ENCODE results near the gene ARHGEF10L.
"Not testable (repeated sequence)": the region's sequence is repeated elsewhere in the genome, so short reads cannot be mapped to it uniquely, and the experiment has no call there.

The ARHGEF10L gene, protein sequence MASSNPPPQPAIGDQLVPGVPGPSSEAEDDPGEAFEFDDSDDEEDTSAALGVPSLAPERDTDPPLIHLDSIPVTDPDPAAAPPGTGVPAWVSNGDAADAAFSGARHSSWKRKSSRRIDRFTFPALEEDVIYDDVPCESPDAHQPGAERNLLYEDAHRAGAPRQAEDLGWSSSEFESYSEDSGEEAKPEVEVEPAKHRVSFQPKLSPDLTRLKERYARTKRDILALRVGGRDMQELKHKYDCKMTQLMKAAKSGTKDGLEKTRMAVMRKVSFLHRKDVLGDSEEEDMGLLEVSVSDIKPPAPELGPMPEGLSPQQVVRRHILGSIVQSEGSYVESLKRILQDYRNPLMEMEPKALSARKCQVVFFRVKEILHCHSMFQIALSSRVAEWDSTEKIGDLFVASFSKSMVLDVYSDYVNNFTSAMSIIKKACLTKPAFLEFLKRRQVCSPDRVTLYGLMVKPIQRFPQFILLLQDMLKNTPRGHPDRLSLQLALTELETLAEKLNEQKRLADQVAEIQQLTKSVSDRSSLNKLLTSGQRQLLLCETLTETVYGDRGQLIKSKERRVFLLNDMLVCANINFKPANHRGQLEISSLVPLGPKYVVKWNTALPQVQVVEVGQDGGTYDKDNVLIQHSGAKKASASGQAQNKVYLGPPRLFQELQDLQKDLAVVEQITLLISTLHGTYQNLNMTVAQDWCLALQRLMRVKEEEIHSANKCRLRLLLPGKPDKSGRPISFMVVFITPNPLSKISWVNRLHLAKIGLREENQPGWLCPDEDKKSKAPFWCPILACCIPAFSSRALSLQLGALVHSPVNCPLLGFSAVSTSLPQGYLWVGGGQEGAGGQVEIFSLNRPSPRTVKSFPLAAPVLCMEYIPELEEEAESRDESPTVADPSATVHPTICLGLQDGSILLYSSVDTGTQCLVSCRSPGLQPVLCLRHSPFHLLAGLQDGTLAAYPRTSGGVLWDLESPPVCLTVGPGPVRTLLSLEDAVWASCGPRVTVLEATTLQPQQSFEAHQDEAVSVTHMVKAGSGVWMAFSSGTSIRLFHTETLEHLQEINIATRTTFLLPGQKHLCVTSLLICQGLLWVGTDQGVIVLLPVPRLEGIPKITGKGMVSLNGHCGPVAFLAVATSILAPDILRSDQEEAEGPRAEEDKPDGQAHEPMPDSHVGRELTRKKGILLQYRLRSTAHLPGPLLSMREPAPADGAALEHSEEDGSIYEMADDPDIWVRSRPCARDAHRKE (N-terminal part only)

DNA sequence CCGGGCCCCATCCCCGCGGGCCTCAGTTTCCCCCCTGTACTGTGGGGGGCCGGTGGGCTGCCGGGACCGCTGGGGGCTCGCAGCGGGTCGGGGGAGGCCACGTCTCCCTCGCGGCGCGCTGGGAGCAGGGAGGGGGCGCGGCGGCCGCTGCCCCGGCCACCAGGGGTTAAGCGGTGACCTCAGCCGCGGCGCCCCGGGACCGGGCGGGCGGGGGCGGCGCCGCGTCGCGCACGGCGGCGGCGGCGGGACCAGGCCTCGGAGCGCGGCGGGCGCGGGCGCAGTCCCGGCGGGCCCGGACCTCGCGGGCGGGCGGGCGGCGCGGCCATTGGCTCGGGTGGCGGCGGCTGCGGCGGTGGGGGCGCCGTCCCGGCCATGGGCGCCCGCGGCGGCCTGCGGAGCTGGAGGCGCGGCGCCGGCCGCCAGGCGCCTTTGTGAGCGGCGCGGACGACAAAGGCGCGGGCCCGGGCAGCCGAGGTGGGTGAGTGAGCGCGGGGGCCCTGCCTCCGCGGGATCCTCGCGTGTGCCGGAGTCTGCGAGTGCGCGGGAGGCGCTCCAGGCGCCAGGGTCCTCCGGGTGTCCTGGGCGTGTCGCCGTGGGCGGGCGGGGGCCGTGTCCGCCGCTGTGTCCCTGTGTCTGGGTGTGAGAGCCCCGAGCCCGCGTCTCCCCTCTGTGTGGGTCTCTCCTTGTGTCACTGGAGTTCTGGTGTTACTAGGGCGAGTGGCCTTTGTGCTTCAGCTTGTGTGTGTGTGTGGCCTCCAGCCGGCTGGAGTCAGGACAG is at the start of gene ARHGEF10L:
Gene ARHGEF10L, plus strand, starts transcription at position 222 of the 778 bp plus-strand sequence. CDS start 40,898 bp downstream, outside the sequence.
- DNase-seq = no peak

DNA sequence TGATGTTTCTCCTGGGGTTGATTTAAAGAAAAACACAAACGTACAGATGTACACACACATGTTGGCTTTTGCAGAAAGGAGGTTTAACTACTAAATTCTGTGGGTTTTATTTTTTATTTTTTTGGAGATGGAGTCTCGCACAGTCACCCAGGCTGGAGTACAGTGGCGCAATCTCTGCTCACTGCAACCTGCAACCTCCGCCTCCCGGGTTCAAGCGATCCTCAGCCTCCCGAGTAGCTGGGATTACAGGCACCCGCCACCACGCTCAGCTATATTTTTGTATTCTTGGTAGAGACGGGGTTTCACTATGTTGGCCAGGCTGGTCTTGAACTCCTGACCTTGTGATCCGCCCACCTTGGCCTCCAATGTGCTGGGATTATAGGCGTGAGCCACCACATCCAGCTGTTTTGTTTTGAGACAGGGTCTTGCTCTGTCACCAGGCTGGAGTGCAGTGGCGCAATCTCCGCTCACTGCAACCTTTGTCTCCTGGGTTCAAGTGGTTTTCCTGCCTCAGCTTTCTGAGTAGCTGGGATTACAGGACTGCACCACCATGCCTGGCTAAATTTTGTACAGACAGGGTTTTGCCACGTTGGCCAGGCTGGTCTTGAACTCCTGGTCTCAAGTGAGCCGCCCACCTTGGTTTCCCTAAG is 49.6 kb upstream of the ARHGEF10L start:
- not testable (repeated sequence) for DNase-seq

DNA sequence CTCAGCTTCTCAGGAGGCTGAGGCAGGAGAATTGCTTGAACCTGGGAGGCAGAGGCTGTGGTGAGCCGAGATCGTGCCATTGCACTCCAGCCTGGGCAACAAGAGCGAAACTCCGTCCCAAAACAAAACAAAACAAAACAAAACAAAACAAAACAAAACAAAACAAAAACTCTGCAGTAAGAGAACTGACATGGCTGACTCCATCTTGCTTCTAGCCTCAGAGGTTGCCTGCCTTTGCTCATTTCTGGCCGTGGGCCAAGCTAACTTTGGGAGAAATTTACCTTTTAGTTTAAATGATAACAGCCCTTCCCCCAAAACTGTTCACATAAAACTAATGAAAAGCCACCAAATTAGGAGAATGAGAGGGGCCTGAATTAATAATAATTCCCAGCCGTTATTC is 48.8 kb upstream of the ARHGEF10L start:
- not testable (repeated sequence) for DNase-seq

DNA sequence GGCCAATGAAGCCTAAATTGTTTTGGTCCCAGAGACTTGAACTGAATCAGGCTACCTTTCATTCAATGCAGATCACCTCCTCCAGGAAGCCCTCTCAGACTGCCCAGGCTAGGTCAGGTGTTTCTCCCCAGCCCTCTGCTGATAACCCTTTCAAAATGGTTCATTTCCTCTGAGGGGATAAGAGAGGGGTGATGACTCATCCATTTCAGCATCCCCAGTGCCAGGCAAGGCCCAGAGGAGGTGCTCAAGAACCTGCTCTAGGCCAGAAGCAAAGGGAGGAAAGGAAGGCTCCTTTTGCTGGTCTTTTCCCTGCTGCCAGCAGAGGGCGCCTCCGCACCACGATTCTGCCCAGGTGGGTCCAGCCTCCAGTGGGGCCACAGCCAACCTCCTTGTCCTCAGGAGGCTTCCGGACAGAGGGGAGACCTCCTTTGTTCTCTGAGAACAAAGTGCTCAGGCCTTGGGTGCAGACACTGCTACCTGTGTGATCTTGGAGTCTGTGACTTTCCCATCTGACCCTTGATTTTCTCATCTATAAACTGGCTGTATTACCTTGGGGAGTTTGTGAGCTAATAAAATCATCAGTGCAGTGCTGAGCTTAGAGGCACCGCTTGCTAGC is 45.3 kb upstream of the ARHGEF10L start:
- peak; percentile 55 to 57 for DNase-seq

DNA sequence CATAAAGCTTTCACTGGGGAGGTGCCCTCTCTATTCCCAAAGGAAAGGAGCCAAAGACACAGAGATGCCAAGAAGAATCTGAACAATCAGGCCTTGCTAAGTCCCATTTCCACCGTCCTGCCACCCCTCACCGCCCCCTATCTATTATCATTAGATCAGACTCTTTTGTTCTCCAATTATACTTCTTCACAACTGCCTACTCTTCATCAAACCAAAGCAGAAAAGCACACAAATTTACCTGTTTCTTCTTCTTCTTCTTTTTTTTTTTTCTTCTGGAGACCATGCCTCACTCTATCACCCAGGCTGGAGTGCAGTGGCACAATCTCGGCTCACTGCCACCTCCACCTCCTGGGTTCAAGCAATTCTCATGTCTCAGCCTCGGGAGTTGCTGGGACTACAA is 43.1 kb upstream of the ARHGEF10L start:
- no peak for DNase-seq

DNA sequence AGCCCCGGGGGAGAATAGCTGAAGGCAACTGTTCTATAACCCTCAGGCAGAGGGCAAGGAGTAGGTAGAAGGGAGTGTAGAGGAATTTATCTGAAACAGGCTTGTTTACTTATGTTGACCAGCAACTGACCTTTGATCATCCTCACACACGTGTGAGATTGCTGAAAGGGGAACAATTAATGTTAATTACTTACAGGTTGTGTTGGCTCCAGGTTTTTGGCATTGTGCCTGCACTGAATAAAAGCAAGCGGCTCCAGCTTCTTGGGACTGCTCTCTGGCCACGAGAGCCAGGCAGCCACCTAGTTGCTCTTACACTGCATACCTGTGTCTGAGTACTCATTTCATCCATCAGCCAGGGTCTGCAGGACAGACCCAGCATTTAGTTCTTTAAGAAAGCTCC is 41.3 kb upstream of the ARHGEF10L start:
- no peak for DNase-seq

DNA sequence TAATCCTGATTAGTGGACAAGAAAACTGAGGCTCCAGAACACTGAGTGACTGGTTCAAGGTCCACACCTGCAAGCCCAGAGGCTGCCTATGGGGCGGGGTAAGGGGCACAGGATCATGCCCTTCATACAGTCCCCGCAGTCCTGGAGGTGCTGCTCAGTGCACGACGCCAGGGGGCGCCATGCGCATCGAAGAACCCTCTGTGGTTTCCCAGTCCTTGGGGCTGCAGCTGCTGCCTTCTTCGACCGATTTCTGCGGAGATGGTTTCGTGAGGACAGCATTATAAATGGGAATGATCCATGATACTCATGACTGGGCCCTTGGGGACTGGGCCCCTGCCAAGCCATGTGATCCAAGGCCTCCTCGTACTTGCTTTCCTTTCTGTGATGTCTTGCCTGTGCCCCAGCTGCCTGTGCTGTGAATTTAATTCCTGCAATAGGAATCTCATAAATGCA is 37.1 kb upstream of the ARHGEF10L start:
- DNase-seq = peak in 1 of 2 donors; percentile 18

DNA sequence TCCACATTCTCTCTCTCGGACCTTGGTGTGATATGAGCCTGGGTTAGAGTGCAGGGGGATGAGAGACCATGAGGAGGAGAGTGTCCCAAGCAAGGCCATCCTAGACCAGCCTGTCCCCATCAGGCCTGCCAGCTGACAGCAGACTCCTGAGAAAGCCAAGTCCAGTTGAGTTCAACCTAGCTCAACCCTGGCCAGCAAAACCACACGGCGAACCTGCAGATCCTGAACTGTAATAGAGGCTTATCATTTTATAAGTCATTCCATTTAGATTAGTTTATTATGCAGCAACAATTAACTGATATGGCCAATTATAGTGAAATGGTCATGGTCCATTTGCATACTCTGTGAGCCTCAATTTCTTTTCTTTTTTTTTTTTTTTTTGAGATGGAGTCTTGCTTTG is 36.4 kb upstream of the ARHGEF10L start:
- DNase-seq = no peak

DNA sequence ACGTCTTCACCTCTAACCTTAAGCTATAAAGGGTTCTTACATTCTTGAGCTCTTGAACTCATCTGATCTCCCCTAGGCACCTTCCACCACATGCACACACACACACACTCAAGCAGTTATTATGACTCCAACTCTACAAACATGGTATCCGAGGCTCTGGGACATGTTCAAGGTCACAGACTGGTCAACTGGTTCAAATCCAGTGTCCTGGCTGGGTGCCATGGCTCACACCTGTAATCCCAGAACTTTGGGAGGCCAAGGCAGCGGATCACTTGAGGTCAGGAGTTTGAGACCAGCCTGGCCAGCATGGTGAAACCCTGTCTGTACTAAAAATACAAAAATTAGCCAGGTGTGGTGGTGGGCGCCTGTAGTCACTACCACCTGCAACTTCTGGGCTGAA is 32.3 kb upstream of the ARHGEF10L start:
- DNase-seq = not testable (repeated sequence)

DNA sequence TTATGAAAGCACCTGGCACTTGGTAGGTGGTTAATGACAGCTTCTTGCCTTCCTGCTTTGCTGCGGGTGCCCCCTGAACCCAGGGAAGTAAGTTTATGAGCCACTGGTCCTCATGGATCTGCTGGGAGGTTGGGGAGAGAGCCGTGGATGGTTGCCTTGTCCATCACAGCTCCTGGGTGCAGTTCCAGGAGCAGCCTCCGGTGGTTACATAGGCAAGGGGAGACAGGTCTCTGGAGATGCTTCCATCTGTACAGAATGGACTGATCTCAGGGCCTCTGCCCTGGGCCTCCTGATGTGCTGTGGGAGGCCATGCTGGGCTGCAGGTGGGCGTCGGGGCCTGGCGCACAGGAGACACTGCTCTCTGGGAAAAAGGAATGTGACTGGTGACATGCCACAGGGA is 31.6 kb upstream of the ARHGEF10L start:
- DNase-seq = no peak

DNA sequence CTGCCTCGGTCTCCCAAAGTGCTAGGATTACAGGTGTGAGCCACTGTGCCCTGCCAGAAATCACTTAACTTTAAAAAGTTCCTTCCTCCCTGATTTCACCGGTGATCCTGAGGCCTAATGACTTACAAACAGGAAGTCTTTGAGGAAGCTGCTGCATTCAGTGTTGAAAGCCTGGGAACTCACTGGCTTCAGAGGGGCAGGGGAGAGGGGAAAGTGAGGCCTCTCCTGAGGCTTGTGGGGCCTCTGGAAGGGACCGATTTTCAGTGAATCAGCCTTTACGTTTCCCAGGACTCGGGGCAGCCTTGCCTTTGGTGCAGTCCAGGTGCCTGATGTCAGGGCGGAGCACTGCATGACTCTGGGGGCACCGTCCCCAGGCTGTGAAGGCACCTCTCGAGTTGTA is 30.1 kb upstream of the ARHGEF10L start:
- DNase-seq = no peak

DNA sequence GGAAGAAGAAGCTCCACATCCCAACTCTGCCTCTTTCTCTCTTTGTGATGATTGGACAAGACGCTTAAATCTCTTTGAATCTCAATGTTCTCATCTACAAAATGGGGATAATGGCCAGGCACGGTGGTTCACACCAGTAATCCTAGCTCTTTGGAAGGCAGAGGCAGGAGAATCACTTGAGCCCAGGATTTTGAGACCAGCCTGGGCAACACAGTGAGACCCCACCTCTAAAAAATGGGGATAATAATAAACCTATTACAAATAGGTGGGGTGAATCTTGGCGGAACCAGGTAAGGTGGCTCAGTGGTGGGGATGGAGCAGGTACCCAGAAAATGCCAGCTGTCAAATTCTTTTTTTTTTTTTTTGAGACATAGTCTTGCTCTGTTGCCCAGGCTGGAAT is 29.4 kb upstream of the ARHGEF10L start:
- DNase-seq = no peak

DNA sequence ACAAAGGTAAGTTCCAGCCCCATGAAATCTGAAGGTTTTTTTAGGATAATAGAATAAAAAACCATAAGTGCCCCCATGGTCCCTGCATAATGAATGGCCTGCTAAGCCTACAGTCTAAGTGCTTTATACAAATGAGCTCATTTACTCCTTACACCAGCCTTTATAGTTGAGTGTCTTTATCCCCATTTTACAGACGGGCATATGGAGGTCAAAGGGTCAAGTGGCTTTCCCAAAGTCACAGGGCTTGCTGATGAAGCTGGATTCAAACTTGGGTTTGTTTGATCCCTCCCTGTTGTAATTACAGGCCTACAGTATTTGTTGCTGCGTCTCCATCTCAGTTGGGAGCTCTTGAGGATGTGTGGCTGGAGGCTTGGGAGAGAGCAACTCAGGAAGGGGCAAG is 28.3 kb upstream of the ARHGEF10L start:
- no peak for DNase-seq

DNA sequence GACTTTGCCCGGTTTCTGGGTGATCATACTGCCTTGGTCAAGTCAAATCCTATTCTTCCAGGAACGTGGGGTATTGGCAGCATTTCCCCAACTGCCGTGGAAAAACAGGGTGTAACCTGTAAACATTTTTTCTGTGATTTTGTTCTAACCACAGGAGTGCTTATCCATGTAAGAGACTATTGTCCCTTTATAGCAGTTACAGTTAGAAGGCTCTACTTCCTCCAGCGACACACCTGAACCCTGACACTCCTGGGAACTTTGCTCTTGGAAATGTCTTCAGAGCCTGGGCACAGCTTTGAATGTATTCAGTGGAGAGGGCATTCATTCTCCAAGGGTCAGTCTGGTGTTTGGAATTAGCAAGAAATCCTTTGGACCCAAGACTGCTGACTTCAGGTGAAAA is 26.4 kb upstream of the ARHGEF10L start:
- no peak for DNase-seq

DNA sequence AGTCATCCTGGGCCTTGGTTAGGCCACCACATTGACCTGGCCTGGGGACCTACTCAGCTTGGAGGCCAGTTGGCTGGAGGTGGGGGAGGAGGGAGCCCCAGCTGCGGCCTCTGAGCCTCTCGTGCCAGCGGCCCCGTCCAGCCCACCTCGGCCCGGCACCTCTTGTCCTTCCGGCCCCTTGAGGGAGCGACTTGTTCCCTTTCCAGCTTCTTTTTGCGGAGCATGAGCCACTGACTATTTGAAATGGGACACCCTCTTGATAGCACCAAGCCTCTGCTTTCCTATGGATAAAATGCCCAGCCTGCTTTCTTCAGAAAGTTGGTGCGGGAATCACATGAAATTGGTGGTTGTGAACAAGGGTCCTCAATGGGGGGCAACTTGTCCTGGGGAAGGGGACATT is 24.7 kb upstream of the ARHGEF10L start:
- no peak for DNase-seq

DNA sequence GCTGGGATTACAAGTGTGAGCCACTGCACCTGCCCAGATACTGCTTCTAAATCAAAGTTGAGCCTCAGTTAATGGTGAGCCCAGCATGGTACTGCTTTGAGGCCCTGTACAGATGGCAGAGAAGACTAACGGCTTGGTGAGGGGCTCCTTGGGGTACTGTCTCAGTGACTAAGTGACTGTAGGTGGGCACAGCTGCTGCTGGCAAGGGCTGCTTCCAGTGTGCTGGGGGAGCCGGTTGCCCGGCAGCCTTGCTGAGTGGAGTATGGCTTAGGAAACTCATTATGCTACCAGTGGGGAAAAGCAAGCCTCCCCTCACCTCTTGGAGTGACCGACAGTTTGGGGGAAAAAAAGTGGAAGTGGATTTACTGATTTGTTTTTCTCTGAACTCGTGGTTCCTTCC is 23.6 kb upstream of the ARHGEF10L start:
- DNase-seq = no peak

DNA sequence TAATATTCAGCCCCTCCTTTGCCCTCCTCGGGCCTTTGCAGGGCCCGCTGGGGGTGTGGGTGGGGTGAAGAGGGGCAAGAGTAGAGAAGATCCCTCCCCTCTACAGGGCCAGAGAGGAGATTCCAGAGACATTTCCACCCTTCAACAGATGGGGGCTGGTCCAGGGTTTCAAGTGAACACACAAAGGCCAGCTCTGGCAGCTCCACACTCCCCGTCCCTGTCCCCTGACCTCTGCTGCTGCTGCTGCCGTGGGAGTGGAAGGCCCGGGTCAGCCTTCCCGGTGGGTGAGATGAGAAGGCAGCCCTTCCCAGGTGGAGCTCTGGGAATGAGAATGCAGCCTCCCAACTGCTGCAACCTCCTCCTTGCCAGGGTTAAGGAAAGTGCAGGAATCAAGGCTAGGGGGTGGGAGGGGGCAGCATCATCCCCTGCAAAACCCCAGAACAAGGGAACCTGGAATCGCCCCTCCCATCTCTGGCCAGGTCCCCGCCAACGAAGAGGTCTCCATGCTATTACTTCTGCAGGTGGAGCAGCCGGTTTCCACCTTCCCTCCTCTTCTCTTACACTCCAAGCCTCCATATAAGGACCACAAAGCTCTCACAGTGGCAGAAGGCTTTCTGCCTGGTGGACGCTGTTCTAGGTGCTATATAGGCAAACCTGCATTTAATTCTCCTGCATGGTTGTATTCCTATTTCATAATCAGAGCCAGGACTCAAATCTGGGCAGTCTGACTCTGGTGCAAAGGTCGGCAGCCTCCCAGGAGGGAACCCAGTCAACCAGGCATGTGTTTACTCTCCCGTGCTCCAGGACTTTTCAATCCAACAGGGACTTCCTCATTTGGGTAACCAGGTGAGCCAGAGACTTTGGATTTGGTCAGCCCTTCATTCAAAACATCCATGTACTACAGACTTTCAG is 22.9 kb upstream of the ARHGEF10L start:
- DNase-seq = no peak

DNA sequence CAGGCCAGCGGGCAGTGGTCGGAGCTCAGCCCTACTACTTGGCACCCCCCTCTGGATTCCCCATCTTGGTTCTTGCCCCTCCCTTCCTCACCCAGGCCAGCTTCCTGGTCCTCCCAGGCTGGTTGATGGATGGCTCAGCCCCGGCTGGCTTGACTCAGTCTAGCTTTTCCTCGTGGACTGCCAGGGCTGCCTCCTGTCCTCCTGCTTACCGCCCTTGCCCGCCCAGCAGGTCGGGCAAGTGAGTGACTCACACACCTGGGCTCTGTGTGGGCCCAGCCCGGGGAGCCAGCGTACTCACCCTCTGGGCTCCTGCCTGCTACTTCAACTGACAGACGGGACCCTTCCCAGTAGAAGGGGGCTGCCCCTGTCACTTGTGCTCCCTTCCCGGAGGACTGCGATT is 19.5 kb upstream of the ARHGEF10L start:
- no peak for DNase-seq

DNA sequence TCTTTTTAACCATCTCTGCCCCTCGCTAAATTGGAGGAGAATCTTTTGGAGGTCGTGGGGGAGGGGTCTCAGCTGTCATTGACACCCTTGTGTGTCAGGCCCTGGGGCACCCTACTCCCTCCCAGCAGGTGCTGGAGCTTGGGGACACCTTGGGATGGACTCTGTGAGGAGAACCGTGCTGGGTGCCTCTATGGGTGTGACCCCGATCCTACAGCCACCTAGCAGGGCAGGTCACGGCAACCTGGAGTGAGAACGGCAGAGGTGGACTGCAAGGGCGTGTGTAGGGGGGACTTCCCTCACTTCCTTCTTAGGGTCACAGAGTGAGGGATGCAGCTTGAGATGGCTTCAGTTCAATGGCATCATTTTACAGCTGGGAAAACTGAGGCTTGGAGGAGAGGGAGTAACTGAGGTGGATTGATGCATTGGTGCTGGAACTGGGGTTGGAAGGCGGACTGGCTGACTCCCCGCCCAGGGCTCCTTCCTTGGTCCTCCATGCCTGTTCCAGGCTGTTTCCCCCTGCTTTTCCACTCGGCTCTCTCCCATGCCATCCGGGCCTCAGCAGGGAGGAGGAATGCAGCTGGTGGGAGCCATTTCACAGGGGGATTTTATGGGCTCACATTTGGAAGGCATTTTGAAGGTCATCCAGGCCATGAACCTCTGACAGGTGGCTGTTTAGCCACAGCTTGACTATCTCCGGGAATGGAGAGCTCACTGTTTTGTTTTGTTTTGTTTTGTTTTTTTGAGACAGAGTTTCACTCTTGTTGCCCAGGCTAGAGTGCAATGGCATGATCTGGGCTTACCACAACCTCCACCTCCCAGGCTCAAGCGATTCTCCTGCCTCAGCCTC is 18.8 kb upstream of the ARHGEF10L start:
- DNase-seq = no peak
